ENCODE measurements around the gene TMEM98. TPM values are rescaled to one million over a fixed set of nuclear protein-coding genes. Genes with fewer than 3 reads are reported as not detected.

Gene TMEM98
- total and polyA plus RNA-seq, 9 of the 15 experiments (the other 6 are each of a cell fraction or from before 2014, with no cell fraction given), result 33.5 to 164 (median 84.7) TPM

- TF ChIP-seq NRF1 (conservative IDR thresholded peaks at IDR 0.05 in 1 of 2, IDR thresholded peaks at IDR 0.05 in 1 of 2), result no peak
- TF ChIP-seq ZNF3 (CRISPR knock-in tag; IDR thresholded peaks at IDR 0.05), result no peak
- 0 out of 2 replicates have a peak, but pooled peaks have one; percentile 1 for TF ChIP-seq MTA3 (IDR thresholded peaks at IDR 0.05; ENCODE audit: borderline replicate concordance)
- TF ChIP-seq SMARCA4 (IDR thresholded peaks at IDR 0.05), result no peak
- TF ChIP-seq, protein P1, sequence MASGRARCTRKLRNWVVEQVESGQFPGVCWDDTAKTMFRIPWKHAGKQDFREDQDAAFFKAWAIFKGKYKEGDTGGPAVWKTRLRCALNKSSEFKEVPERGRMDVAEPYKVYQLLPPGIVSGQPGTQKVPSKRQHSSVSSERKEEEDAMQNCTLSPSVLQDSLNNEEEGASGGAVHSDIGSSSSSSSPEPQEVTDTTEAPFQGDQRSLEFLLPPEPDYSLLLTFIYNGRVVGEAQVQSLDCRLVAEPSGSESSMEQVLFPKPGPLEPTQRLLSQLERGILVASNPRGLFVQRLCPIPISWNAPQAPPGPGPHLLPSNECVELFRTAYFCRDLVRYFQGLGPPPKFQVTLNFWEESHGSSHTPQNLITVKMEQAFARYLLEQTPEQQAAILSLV (tag; IDR thresholded peaks at IDR 0.05), result no peak
- TF ChIP-seq KDM4B (IDR thresholded peaks at IDR 0.05; ENCODE audit: borderline replicate concordance in 2 of 2, low read depth in 1 of 2), result no peak
- peak; percentile 44 for TF ChIP-seq TAF1 (IDR thresholded peaks at IDR 0.05; ENCODE audit: control insufficient read depth, extremely low read depth, insufficient read depth, low read length, severe bottlenecking)
- no peak for TF ChIP-seq PTTG1 (tag; IDR thresholded peaks at IDR 0.05; ENCODE audit: low read depth)
Observed at GRCh38 chr17:32927724-32928585, at the start of gene TMEM98 (continued).

- Histone ChIP-seq H2AFZ (ENCODE audit: low read depth, low read length) (peak overlapping the region; percentile 62), H3K9me1 (ENCODE audit: control insufficient read depth, insufficient read depth, low read length) (no peaks in the 10 kb centered on the region), H3K9me3 (replicated peaks; ENCODE audit: control insufficient read depth, insufficient read depth, low read depth, low read length) (no peaks in the 10 kb centered on the region), H3K36me3 (ENCODE audit: control insufficient read depth, insufficient read depth, low read length) (peaks cover 12% of the 10 kb centered on the region; the same call in 2 of the 3 replicates), H3K27me3 (ENCODE audit: control insufficient read depth in 2 of 2, insufficient read depth in 2 of 2, low read length in 2 of 2) (no peaks in the 10 kb centered on the region), H3K4me3 (no peak overlapping the region), H3K4me1 (replicated peaks in 1 of 2; ENCODE audit: control insufficient read depth in 2 of 2, insufficient read depth in 2 of 2, low read length in 2 of 2) (peaks cover 13 to 31% of the 10 kb centered on the region in 2 experiments), H3K27ac (ENCODE audit: extremely low read depth, low read depth, low read length) (no peak overlapping the region), H3K4me2 (ENCODE audit: insufficient read depth, low read length) (no peak overlapping the region), H4K20me1 (replicated peaks; ENCODE audit: control insufficient read depth, insufficient read depth, low read length) (no peaks in the 10 kb centered on the region), H3K79me2 (ENCODE audit: control insufficient read depth, insufficient read depth, low read length) (peaks cover 36% of the 10 kb centered on the region), H3K9ac (ENCODE audit: insufficient read depth in 1 of 2, low read depth in 2 of 2, low read length in 2 of 2) (no peak overlapping the region; a peak in 1 of 4 replicates)
- FAIRE-seq, result no peak
- DNase-seq (ENCODE audit: extremely low read depth in 1 of 4, low spot score in 3 of 4), result no peak
- in situ Hi-C loops (cut with MboI) (loop anchor here (10.0 kb wide), 1 partner anchor 93 kb away; no protein-coding TSS in a partner anchor), intact Hi-C loops (cut with micrococcal nuclease) (no loop called here)
- BruUV-seq (replicated peaks), result no TSS peak
- POLR2A ChIA-PET, result interaction anchor here (1.5 to 6.9 kb wide), 7 partner anchors 8 to 95 kb away, joined by 3 to 51 read pairs (median 13); partner anchors contain the start of gene TMEM98
- CTCF ChIA-PET (ENCODE audit: low intra/inter-chr PET ratio), result interaction anchor here (1.0 to 3.8 kb wide), 4 partner anchors 92 to 416 kb away, joined by 3 to 73 read pairs (median 6); no protein-coding TSS in a partner anchor
- WGBS (ENCODE audit: insufficient coverage, low coverage, missing lambda C conversion rate), result 61% methylated on average over 3 of the region's 3 CpGs
- ATAC-seq, result no peak
- TF ChIP-seq, protein P2, sequence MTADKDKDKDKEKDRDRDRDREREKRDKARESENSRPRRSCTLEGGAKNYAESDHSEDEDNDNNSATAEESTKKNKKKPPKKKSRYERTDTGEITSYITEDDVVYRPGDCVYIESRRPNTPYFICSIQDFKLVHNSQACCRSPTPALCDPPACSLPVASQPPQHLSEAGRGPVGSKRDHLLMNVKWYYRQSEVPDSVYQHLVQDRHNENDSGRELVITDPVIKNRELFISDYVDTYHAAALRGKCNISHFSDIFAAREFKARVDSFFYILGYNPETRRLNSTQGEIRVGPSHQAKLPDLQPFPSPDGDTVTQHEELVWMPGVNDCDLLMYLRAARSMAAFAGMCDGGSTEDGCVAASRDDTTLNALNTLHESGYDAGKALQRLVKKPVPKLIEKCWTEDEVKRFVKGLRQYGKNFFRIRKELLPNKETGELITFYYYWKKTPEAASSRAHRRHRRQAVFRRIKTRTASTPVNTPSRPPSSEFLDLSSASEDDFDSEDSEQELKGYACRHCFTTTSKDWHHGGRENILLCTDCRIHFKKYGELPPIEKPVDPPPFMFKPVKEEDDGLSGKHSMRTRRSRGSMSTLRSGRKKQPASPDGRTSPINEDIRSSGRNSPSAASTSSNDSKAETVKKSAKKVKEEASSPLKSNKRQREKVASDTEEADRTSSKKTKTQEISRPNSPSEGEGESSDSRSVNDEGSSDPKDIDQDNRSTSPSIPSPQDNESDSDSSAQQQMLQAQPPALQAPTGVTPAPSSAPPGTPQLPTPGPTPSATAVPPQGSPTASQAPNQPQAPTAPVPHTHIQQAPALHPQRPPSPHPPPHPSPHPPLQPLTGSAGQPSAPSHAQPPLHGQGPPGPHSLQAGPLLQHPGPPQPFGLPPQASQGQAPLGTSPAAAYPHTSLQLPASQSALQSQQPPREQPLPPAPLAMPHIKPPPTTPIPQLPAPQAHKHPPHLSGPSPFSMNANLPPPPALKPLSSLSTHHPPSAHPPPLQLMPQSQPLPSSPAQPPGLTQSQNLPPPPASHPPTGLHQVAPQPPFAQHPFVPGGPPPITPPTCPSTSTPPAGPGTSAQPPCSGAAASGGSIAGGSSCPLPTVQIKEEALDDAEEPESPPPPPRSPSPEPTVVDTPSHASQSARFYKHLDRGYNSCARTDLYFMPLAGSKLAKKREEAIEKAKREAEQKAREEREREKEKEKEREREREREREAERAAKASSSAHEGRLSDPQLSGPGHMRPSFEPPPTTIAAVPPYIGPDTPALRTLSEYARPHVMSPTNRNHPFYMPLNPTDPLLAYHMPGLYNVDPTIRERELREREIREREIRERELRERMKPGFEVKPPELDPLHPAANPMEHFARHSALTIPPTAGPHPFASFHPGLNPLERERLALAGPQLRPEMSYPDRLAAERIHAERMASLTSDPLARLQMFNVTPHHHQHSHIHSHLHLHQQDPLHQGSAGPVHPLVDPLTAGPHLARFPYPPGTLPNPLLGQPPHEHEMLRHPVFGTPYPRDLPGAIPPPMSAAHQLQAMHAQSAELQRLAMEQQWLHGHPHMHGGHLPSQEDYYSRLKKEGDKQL (CRISPR knock-in tag; IDR thresholded peaks at IDR 0.05; ENCODE audit: borderline replicate concordance), result no peak
- TF ChIP-seq, protein P3, sequence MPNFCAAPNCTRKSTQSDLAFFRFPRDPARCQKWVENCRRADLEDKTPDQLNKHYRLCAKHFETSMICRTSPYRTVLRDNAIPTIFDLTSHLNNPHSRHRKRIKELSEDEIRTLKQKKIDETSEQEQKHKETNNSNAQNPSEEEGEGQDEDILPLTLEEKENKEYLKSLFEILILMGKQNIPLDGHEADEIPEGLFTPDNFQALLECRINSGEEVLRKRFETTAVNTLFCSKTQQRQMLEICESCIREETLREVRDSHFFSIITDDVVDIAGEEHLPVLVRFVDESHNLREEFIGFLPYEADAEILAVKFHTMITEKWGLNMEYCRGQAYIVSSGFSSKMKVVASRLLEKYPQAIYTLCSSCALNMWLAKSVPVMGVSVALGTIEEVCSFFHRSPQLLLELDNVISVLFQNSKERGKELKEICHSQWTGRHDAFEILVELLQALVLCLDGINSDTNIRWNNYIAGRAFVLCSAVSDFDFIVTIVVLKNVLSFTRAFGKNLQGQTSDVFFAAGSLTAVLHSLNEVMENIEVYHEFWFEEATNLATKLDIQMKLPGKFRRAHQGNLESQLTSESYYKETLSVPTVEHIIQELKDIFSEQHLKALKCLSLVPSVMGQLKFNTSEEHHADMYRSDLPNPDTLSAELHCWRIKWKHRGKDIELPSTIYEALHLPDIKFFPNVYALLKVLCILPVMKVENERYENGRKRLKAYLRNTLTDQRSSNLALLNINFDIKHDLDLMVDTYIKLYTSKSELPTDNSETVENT (CRISPR knock-in tag; IDR thresholded peaks at IDR 0.05), result no peak
Observed at GRCh38 chr17:32878211-32878610, 49.7 kb upstream of the TMEM98 start.

All from K562 (cell line).